Activated CD4-positive, alpha-beta T cell treated with anti-CD3 and anti-CD28 coated beads, Interleukin-2, Interleukin-6, amounts not matched to agents 100 ng/mL and 50 ng/mL, durations not matched to agents 16 hours and 8 hours (primary cell): ENCODE results near the gene TBL2.
"Not testable (repeated sequence)": the region's sequence is repeated elsewhere in the genome, so short reads cannot be mapped to it uniquely, and the experiment has no call there.

Source experiments
- DNase-seq: peaks from one replicate; pipeline ENCODE4 v3.0.0-alpha.2; 2020

The TBL2 gene

DNA sequence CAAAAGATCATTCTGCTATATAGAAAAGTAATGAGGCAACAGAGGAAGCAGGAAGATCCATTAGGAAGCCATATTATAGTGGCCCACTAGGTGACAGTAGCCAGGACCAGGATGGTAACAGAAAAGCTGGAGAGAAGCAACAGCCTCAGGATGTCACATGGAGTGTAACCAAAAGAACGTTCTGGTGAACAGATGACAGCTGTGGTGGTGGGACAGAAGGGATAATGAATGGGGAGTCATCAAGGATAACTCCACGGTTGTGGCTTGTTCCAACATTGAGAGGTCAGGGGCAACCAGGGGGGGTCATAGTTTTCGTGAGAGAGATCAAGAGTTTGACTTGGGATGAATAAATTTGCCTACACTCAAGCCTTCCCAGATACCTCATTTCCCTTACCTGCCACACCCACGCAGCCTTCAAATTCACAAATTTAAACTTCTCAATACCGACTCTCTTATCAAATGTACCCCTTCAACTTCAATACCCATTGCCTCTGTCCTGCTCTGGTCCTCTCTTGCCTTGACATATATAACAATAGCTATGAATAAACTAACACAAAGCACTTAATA is 9.3 kb downstream of the TBL2 start:
- no peak for DNase-seq

DNA sequence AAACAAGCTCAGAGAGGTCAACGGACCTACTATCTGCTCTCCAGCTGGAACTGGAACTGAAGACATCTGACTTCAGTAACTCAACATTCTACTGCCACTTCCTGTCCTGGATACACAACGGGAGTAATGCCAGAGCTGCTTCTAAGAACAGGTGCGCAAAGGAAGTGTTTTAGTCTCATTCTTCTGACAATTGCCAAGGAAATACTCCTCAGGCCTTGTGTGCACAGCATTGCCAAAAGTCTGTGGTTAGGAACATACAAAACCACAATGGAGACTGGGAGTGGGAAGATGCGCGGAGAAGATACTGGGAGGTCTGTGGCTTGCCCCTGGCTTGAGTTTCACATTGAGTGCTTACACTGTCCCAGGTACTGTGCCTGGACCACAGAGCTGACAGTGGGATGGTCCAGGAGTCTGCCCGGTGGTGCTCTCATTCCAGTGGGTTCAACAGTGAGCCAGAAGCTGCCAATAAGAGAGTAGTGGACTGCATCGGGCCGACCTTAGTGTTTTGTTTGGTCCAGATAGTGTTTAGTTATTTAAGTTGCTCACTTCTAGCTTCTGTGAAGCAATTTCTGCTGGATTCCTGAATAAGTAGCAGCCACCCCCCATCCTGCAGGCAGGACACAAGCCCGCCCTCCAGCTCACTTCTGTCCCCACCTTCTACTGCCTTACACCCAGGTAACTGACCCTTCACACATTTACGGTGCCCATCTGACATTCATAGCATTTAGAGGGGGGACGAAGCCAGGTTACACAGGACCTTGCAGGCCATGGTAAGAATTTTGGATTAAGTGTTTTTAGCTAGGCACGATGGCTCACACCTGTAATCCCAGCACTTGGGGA is 10.3 kb downstream of the TBL2 start:
- DNase-seq: no peak

DNA sequence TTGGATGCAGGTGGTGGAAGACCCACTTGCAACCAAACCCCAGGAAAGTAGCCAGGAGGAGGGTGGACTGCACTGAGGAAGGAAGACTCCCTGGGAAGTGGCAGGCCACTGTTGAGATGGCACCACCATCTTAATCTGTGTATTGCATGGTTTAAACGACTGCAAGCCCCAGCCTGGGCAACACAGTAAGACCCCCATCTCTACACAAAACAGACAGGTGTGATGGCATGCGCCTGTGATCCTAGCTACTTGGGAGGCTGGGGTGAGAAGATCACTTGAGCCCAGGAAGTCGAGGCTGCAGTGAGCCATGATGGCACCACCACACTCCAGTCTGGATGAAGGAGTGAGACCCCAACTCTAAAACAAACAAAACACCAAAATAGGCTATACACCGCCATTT is 11.2 kb downstream of the TBL2 start:
- DNase-seq: no peak

DNA sequence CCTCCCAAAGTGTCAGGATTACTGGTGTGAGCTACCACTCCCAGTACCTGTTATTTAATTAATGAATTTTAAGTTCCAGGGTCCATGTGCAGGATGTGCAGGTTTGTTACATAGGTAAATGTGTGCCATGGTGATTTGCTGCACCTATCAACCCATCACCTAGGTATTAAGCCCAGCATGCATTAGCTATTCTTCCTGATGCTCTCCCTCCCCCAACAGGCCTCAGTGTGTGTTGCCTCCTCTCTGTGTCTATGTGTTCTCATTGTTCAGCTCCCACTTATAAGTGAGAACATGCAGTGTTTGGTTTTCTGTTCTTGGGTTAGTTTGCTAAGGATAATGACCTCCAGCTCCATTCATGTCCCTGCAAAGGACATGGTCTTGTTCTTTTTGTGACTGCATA is 11.9 kb downstream of the TBL2 start:
- not testable (repeated sequence) for DNase-seq

DNA sequence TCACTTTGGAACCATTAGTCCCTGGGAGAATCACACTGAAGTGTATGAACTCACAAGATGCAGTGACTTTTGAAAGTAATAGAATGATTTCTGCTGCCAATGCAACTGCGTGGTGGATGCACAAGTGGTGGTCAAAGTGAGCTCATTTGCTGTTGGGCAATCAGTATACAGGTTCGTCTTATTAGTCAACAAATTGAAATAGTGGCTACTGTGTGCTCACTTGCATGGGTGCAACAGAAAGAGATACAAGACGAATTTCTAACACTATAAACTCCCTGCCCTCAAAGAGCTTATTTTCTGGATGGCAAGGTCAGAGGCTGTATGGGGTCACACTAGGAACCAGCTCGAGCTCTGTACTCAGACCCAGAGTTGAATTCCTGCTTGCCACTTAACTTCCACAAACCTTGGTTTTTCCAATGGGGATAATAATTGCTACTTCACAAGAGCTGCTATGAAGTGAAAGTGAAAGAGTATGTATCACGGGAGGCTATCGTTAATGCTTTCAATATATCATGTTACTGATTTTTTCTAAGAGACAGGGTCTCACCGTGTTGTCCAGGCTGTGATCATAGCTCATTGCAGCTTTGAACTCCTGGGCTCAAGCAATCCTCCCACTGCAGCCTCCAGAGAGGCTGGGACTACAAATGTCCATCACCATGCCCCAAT is 12.6 kb downstream of the TBL2 start:
- DNase-seq: no peak

DNA sequence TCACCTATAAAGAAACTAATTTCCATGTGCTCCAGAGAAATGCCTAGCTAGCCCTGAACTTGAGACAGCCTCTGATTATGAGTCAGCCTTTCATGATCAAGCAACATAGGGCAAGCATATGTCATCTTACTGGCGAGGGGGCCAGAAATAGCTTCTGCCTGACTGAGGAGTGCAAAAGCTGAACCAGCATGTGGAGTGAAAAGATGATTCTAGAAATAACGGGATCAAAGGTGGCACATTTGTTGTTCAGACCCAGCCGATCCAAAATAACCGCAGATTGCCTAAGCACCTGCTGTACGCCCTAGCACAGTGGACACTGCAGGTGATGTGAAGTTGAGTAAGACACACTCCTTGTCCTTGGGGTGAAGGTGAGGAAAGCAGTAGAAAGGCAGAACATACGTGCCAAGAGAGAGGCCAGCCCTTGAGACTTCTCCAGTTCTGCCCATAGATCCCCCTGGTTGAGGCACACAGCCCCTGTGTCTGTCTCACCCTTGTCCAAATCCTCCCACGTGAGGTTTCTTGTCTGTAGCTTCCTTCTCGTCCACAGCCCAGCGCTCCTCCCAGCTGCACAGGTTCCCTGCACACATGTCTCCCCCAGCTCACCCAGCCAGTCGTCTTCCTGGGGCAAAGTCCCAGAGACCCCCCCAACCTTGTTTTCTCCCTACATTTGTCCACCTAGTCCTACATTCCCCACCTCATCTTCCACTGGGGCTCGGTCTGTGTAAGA is 18.1 kb downstream of the TBL2 start:
- DNase-seq: peak; percentile 47

DNA sequence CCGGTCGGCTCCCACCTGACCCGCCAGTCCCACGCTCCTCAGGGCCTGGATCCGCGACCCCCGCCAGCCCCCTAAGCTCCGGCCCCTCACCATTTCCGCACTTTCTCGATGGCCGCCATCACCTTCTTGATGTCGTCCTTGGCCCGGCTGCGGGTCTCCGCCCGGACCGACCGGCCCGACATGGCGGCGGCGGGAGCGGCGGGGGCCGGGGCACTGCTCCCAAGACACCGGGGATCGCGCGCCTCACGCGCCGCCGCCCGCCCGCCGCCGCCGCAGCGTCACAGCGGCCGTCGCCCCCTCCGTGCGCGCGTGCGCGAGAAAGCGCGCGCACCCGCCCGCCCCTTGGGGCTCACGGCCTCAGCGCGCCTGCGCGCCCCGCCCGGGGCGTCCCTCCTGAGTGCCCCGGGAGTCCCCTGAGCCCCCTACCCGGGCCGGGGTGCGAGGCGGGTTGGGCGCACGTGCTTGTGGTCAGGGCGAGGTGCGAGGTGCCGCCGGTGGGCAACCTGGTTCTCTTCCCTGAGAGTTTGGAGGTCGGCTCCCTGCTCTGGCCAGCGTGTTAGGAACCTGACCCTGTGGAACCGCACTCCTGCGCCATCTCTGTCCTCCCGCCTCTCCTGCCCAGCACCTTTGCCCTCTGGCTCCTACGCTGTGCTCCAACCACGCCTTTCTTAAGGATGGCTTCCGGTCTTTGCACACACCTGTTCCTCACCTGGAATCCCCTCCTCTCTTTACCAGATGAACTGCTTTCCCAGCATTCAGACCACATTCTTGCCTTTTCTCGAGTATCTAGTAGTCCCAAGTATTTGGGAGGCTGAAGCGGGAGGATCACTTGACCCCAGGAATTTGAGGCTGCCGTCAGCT is 20.8 kb downstream of the TBL2 start, which contains the start of gene BCL7B:
Gene BCL7B (minus strand): TSS at position 294 of the 861 bp plus-strand sequence. CDS start 112 bp downstream, at position 182.
- peak; percentile 82 for DNase-seq

DNA sequence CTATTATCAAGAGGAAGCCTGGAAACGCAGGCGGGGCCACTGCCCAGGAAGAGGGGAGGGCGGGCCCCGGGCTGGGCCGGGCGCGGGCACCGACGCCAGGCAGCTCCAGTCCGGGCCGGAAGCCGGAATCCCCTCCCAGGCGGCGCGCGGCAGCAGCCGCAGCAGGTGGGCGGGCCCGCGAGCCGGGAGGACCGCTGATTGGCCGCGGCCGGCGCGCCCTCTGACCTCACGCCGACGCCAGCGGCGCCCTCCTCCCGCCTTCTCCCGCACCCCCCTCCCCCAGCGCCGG is 21.3 kb downstream of the TBL2 start:
- peak; percentile 96 for DNase-seq

DNA sequence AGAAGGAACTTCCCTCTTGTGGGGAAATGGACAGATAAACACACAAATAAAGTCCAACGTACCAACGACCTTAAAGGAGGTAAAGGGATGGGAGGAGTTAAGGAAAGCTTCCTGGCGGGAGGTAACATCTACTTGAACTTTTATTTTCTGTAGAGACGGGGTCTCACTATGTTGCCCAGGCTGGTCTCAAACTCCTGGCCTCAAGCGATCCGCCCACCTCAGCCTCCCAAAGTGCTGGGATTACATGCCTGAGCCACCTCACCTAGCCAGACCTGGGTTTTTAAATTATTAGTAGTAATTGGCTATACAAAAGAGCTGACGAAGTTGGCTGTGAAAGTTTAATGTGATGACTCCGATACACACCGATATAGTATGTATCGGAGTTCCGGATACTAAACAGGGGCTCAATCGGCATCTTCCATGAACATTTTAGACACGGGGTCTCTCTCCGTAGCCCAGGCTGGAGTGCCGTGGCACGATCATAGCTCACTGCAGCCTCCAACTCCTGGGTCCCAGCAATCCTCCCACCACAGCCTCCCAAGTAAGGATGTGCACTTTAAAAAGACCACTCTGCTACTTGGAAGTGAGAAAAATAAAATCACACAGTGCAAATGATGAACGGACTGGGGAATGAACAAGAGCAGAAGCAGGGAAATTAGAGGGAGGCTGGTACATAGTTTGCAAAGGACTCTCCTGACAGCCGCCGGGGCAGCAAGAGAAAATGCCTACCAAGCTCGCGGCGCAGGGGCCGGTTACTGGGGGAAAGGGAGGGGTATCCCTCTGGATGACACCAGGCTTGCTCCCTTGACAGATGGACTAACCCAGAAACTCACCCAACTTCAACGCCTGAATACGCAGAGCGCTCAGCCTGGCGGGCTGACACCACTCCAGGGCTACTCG is 21.9 kb downstream of the TBL2 start:
- DNase-seq: no peak

DNA sequence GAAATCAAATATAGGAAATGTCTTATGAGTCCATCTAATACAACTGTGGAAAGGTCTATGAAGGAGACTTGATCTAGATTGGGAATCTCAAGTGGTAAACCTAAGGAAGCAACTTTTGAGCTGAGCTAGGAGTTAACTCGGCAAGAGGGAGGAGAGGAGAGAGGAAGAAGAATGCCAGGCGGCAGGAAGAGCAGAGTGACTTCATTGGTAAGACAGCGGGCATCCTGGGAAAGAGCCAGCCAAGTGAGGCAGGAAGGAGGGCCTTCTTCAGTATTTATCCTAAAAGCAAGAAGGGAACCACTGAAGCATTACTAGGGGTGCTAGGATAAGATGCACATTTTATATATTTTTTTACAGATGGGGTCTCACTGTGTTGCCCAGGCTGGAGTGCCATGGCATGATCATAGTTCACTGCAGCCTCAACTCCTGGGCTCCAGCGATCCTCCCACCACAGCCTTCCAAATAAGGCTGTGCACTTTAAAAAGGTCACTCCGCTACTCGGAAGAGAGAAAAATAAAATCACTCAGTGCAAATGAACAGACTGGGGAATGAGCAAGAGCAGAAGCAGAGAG is 22.9 kb downstream of the TBL2 start:
- DNase-seq: no peak

DNA sequence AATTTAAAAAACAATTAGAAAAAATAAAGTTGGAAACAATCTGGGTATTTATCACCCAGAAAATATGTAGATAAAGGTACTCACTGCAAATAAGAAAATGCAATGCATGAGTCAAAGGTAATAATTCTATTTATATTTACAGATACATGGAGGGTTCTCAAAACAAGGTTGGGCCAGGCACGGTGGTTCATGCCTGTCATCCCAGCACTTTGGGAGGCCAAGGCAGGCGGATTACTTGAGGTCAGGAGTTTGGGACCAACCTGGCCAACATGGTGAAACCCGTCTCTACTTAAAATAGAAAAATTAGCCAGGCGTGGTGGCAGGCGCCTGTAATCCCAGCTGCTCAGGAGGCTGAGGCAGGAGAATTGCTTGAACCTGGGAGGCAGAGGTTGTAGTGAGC is 28.3 kb downstream of the TBL2 start:
- DNase-seq: not testable (repeated sequence)

DNA sequence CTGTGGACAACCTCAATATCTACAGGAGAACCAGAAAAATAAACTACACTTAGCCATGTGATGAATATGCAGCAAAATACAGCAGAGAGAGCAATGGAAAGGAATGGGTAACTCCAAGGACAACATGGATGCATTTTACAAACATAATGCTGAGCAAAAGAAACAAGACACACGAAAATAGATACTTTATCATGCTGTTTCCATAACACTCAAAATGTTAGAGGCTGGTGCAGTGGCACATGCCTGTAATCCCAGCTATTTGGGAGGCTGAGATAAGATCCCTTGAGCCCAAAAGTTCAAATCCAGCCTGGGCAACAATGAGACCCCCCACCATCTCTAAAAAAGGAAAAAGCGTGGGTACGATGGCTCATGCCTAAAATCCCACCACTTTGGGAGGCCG is 29.2 kb downstream of the TBL2 start:
- DNase-seq: no peak

DNA sequence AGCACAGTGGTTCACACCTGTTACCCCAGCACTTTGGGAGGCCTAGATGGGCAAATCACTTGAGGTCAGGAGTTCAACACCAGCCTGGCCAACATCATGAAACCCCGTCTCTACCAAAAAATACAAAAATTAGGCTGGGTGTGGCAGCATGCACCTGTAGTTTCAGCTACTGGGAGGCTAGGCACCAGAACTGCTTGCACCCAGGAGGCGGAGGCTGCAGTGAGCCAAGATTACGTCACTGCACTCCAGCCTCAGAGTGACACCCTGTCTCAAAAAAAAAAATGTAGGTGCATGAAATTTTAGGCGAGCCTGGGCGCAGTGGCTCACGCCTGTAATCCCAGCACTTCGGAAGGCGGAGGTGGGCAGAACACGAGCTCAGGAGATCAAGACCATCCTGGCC is 30.5 kb downstream of the TBL2 start:
- DNase-seq: no peak

DNA sequence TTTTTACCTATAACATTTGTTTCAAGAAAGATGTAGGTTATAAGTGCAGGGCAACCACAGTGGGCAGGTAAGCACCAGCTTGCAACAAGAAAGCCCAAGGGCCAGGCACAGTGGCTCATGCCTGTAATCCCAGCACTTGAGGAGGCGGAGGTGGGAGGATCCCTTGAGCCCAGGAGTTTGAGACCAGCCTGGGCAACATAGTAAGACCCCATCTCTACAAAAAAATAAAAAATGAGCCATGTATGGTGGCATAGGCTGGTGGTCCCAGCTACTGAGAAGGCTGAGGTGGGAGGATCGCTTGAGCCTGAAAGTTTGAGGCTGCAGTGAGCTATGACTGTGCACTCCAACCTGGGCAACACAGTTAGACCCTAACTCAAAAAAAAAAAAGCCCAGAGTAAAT is 33.7 kb downstream of the TBL2 start:
- no peak for DNase-seq

DNA sequence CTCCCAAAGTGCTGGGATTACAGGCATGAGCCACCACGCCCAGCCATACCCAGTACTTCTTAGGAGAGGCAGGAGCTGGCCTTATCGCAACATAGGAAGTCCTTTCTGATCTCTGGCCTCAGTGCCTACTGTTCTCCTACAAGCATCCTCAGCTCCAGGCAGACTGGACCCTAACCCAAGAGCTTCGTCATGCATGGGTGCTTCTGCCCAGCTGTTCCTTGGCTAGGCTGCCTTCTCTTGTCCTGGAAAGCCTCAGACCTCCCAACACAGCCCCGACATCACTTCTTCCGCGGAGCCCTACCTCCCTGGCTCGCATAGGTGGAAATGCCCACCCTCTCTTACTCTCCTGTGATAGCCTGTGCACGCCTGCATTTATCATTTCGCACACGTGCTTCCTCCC is 36.7 kb downstream of the TBL2 start:
- no peak for DNase-seq

DNA sequence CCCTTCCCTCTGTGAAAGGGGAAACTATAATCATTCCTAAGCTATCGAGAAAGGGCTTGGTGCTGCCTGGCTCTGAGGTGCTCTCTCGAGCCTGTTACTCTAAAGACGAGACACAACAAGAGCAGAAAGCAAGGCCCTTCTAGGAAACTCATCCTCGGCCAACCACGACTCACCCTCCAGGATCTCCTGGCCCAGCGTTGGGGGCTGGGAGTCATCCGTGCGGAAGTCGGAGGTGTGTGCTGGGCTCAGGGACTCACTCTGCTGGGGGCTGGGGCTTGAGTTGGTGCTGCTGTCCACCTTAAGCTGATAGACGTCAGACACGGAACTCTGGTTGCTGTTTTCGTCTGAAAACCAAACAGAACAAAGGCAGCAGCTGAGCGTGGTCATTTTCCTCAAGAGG is 38.7 kb downstream of the TBL2 start:
- DNase-seq: no peak

DNA sequence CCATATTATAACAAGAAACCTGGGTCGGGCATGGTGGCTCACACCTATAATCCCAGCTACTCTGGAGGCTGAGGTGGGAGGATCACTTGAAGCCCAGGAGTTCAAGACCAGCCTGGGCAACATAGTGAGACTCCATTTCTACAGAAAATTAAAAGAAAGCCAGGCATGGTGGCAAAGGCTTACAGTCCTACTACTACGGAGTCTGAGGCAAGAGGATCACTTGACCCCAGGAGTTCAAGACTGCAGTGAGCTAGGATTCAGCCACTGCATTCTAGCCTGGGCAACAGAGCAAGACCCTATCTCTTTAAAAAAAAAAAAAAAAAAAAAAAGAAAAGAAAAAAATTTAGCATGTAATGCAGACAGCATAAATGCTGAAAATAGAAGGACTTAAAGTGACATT is 39.9 kb downstream of the TBL2 start:
- not testable (repeated sequence) for DNase-seq

DNA sequence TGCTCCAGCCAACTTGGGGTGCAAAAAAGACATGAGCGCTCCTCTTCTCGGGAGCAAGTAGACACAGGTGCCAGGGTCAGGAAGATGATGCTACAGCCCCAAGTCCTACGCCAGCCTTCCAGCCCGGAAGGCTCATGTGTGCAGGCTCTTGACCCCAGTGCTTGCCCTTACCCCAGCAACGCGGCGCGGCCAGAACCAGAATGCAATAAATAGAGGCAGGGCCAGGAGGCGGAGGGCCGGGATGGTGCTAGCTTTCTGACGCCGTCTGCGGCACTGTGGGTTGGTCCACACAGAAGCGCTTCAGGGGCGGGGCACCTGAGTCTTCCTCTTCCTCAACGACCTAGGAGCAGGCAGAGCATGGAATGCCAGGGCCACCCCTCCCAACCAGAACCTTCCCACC is 41.3 kb downstream of the TBL2 start:
- DNase-seq: no peak

DNA sequence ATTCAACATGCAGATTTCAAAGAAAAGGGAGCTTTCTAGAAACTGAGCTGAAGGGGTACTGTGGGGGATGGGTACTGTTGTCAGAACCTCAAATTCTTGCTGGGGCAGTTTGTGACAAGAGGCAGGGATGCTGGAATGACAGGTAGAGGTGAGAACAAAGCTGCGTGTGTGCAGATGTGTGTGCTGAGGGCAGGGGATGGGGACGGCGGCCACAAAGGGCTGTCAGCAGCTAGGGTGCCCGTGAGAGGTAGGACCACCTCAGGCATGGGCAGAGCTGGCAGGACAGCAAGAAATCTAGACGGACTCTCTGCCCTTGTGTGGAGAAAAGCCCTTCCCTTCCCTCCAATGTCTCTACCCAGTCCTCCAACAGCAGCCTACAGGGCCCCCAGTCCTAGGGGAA is 41.9 kb downstream of the TBL2 start:
- DNase-seq: no peak

DNA sequence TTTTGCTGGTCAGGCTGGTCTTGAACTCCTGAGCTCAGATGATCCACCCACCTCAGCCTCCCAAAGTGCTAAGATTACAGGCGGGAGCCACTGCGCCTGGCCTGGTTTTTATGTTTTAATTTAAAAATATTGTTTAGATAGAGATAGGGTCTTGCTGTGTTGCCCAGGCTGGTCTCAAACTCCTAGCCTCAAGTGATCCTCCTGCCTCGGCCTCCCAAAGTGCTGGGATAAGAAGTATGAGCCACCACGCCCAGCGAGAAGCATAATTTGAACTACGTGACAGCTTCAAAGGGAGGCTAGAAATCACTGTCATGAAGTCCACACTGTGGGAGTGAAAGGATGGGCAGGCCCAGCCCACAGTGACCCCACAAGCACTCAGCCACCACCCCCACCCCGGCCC is 42.5 kb downstream of the TBL2 start:
- not testable (repeated sequence) for DNase-seq

DNA sequence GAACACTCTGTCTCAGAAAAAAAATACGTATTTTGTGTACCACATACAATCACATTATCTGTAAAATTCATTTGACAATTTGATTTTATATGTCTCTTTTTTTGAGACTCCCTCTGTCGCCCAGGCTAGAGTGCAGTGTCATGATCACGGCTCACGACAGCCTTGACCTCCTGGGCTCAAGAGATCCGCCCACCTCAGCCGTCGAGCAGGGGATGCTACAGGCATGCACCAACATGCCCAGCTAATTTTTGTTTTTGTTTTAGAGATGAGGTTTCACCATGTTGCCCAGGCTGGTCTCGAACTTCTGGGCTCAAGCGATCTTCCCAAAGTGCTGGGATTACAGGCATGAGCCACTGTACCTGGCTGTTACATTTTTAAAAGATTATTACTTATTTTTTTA is 44.6 kb downstream of the TBL2 start:
- DNase-seq: no peak
